Vagina (tissue), 2 donors: Measurements from ENCODE around the gene ATP6V0B. TPM values are rescaled to one million over a fixed set of nuclear protein-coding genes. Genes with fewer than 3 reads are reported as not detected.

Experiments used
- DNase-seq, 2 donors: peaks; one replicate each; pipeline ENCODE4 v3.0.0-alpha.2; 2017; ENCODE audit errors: extremely low spot score in 2 of 2
- H3K27ac ChIP-seq: fragments of 200-600 bp; sonication (generic); one replicate; pipeline ENCODE4 v1.5.1; 2019
- H3K27me3 ChIP-seq: fragments of 200-600 bp; sonication (generic); one replicate; pipeline ENCODE4 v1.5.1; 2019
- H3K36me3 ChIP-seq, 2 donors: fragments of 200-600 bp; sonication (generic); one replicate each; pipeline ENCODE4 v1.5.1; 2017 to 2019
- H3K4me1 ChIP-seq: fragments of 200-600 bp; sonication (generic); one replicate; pipeline ENCODE4 v1.5.1; 2019
- H3K4me3 ChIP-seq, 2 donors: fragments of 200-600 bp; sonication (generic); 1 replicate in 1 of 2; 2 replicates in 1 of 2; pipeline ENCODE4 v1.5.1; 2016 to 2019
- H3K9me3 ChIP-seq: fragments of 200-600 bp; sonication (generic); one replicate; pipeline ENCODE4 v1.5.1; 2019
- POLR2A ChIP-seq, 2 donors: fragments of 450-650 bp; IDR thresholded peaks; one replicate each; pipeline ENCODE4 v1.6.1; 2017; ENCODE audit warnings: antibody characterized with exemption in 2 of 2, mild to moderate bottlenecking in 2 of 2, moderate library complexity in 2 of 2
- POLR2AphosphoS5 ChIP-seq, 2 donors: sonication (generic); formaldehyde crosslinking; IDR thresholded peaks; one replicate each; pipeline ENCODE4 v1.9.0; 2017; ENCODE audit warnings: antibody characterized with exemption in 2 of 2, mild to moderate bottlenecking in 2 of 2, low read depth in 1 of 2; ENCODE audit not compliant: insufficient read depth in 1 of 2
- intact Hi-C: fragments of 100-400 bp; cut with DNase I; formaldehyde crosslinking; loops from one replicate; pipeline ENCODE4 v1.15.1; 2023
- total RNA-seq: library from RNA; depleted of rRNA; stranded (reverse); fragments of >200 nt; gene quantifications from one replicate; pipeline ENCODE4 v1.2.3, GENCODE V29; 2016
- TF ChIP-seq, protein P1 (sequence below), 3 experiments: fragments of 450-650 bp in 2 of 3; fragments of 200-600 bp in 1 of 3; sonication (generic) in 1 of 3; IDR thresholded peaks; one replicate each; pipeline ENCODE4 v1.5.1; 2017 to 2019; ENCODE audit warnings: antibody characterized with exemption in 3 of 3, mild to moderate bottlenecking in 2 of 3, moderate library complexity in 2 of 3

ATP6V0B gene
- total RNA-seq, 1 donor from 2014 or later = 71.5 TPM

DNA sequence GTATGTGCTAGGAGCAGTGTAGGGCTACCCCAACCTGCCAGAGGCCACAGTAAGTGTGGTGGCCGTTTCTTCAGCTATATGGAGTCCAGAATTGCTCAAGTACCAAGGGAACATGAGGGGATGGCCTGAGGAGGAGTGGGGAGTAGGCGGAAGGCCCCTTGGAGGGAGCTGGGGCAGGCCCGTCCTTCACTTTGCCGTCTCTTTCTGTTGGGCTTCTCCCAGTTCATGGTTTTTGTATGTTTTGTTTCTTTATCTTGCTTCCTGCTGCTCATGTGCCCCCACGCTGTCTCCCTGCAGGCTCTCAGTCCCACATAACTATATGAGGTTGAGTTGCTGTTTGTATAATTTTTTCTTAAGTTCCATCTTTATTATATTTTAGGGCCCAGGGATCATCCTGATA lies 10.9 kb upstream of the ATP6V0B start:
- Histone ChIP-seq H3K4me1 (no peaks in the 10 kb centered on the region), H3K27ac (no peak overlapping the region), H3K27me3 (no peaks in the 10 kb centered on the region), H3K9me3 (no peaks in the 10 kb centered on the region), H3K4me3 (no peak overlapping the region), H3K36me3 (peaks cover 0 to 20% of the 10 kb centered on the region in 2 donors)
- intact Hi-C loops = no loop called here
- no peak for DNase-seq
- TF ChIP-seq POLR2A (IDR thresholded peaks at IDR 0.05) = no peak
- TF ChIP-seq, protein P1, sequence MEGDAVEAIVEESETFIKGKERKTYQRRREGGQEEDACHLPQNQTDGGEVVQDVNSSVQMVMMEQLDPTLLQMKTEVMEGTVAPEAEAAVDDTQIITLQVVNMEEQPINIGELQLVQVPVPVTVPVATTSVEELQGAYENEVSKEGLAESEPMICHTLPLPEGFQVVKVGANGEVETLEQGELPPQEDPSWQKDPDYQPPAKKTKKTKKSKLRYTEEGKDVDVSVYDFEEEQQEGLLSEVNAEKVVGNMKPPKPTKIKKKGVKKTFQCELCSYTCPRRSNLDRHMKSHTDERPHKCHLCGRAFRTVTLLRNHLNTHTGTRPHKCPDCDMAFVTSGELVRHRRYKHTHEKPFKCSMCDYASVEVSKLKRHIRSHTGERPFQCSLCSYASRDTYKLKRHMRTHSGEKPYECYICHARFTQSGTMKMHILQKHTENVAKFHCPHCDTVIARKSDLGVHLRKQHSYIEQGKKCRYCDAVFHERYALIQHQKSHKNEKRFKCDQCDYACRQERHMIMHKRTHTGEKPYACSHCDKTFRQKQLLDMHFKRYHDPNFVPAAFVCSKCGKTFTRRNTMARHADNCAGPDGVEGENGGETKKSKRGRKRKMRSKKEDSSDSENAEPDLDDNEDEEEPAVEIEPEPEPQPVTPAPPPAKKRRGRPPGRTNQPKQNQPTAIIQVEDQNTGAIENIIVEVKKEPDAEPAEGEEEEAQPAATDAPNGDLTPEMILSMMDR (IDR thresholded peaks at IDR 0.05) = no peak
- TF ChIP-seq POLR2AphosphoS5 (IDR thresholded peaks at IDR 0.05; ENCODE audit: insufficient read depth in 1 of 2, low read depth in 1 of 2) = no peak

- Histone ChIP-seq H3K36me3 (peaks cover 0 to 8% of the 10 kb centered on the region in 2 donors), H3K4me3 (no peak overlapping the region)
- DNase-seq = no peak
Measured at GRCh38 chr1:43965316-43965715, 9.4 kb upstream of the ATP6V0B start.

GRCh38 chr1:43968348-43968948 lies 6.3 kb upstream of the ATP6V0B start:
- intact Hi-C loops = no loop called here
- Histone ChIP-seq H3K9me3 (no peaks in the 10 kb centered on the region), H3K36me3 (peaks cover 0 to 9% of the 10 kb centered on the region in 2 donors)

More at GRCh38 chr1:43965316-43965715, 9.4 kb upstream of the ATP6V0B start:
- H3K4me1 ChIP-seq = peaks cover 4% of the 10 kb centered on the region
- no peaks in the 10 kb centered on the region for H3K9me3 ChIP-seq
- H3K27me3 ChIP-seq = no peaks in the 10 kb centered on the region
- intact Hi-C loops = no loop called here
- TF ChIP-seq POLR2A (IDR thresholded peaks at IDR 0.05) (no peak), POLR2AphosphoS5 (IDR thresholded peaks at IDR 0.05; ENCODE audit: insufficient read depth in 1 of 2, low read depth in 1 of 2) (no peak)
- TF ChIP-seq, protein P1 (IDR thresholded peaks at IDR 0.05) = no peak
- H3K27ac ChIP-seq = no peak overlapping the region

DNA sequence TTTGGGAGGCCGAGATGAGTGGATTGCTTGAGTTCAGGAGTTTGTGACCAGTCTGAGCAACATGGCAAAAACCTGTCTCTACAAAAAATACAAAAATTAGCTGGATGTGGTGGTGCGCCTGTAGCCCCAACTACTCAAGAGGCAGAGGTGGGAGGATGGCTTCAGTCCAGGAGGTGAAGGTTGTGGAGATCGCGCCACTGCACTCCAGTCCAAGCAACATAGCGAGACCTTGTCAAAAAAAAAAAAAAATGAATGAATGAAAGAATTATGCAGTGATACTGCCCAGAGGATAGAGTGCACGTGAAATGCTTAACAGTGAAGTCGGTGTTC lies 5.4 kb upstream of the ATP6V0B start:
- intact Hi-C loops = no loop called here
- H3K9me3 ChIP-seq = no peaks in the 10 kb centered on the region
- TF ChIP-seq POLR2AphosphoS5 (IDR thresholded peaks at IDR 0.05; ENCODE audit: insufficient read depth in 1 of 2, low read depth in 1 of 2) = no peak
- TF ChIP-seq, protein P1 (IDR thresholded peaks at IDR 0.05) = no peak
- no peak for TF ChIP-seq POLR2A (IDR thresholded peaks at IDR 0.05)
- H3K4me1 ChIP-seq = peaks cover 19% of the 10 kb centered on the region
- peak overlapping the region; percentile 76 to 77 for H3K4me3 ChIP-seq
- peaks cover 0 to 9% of the 10 kb centered on the region in 2 donors for H3K36me3 ChIP-seq
- DNase-seq = no peak
- H3K27me3 ChIP-seq = no peaks in the 10 kb centered on the region
- no peak overlapping the region for H3K27ac ChIP-seq

More at GRCh38 chr1:43968348-43968948, 6.3 kb upstream of the ATP6V0B start:
- peaks cover 12% of the 10 kb centered on the region for H3K4me1 ChIP-seq
- no peak overlapping the region for H3K27ac ChIP-seq
- H3K27me3 ChIP-seq = no peaks in the 10 kb centered on the region
- no peak for DNase-seq
- no peak overlapping the region for H3K4me3 ChIP-seq
- TF ChIP-seq POLR2AphosphoS5 (IDR thresholded peaks at IDR 0.05; ENCODE audit: insufficient read depth in 1 of 2, low read depth in 1 of 2) (no peak), POLR2A (IDR thresholded peaks at IDR 0.05) (no peak)
- TF ChIP-seq, protein P1 (IDR thresholded peaks at IDR 0.05) = no peak

GRCh38 chr1:43969746-43970466 lies 4.9 kb upstream of the ATP6V0B start, which contains the start of gene DPH2:
TSS of gene DPH2 (plus strand) at chr1:43970010. CDS start at chr1:43970176, 166 bp downstream.
- TF ChIP-seq POLR2AphosphoS5 (IDR thresholded peaks at IDR 0.05; ENCODE audit: insufficient read depth in 1 of 2, low read depth in 1 of 2) (peak; percentile 66 to 89), POLR2A (IDR thresholded peaks at IDR 0.05) (no peak)
- TF ChIP-seq, protein P1 (IDR thresholded peaks at IDR 0.05) = no peak
- peaks cover 21% of the 10 kb centered on the region for H3K4me1 ChIP-seq
- H3K4me3 ChIP-seq = peak within 1 kb of the TSS; percentile 76 to 77
- intact Hi-C loops = no loop called here
- no peaks in the 10 kb centered on the region for H3K27me3 ChIP-seq
- H3K36me3 ChIP-seq = peaks cover 0 to 9% of the 10 kb centered on the region in 2 donors
- no peak within 1 kb of the TSS for H3K27ac ChIP-seq
- DNase-seq = peak in 1 of 2 donors; percentile 97
- H3K9me3 ChIP-seq = no peaks in the 10 kb centered on the region
